Posterior vena cava (tissue), 2 donors: ENCODE data around the gene GHITM. TPM values are rescaled to one million over a fixed set of nuclear protein-coding genes. Genes with fewer than 3 reads are reported as not detected.

Experiments used
- DNase-seq: peaks from one replicate; pipeline ENCODE4 v3.0.0-alpha.2; 2020; ENCODE audit warnings: low spot score
- intact Hi-C, 2 donors: fragments of 100-400 bp; cut with DNase I; formaldehyde crosslinking; loops; one replicate each; pipeline versions ENCODE4 v1.14.1 to v1.14.2; 2022 to 2023
- total RNA-seq, 2 donors: library from RNA; stranded (reverse); fragmentation: NEBNext Ultra II Directional; extraction: Animal tissue kit (Norgen Biotek cat#: 25700); gene quantifications; one replicate each; pipeline ENCODE4 v1.2.1, GENCODE V29; 2021
- donor health status: DM: yes; HTN: yes; CAD: no.
- donor health status: DM: yes; HTN: yes; CAD: no.

Gene GHITM
- total RNA-seq, 2 donors from 2014 or later: 94.0 to 106 TPM

GRCh38 chr10:84193846-84194423 lies 54.6 kb downstream of the GHITM start:
- intact Hi-C loops: loop anchor here in 1 of 2 donors (10.0 kb wide), 2 partner anchors 389 to 469 kb away; no protein-coding TSS in a partner anchor
- no peak for DNase-seq

GRCh38 chr10:84194424-84195043 lies 55.2 kb downstream of the GHITM start, which contains the start of gene CDHR1:
CDHR1 (plus strand) TSS chr10:84194537; CDS start chr10:84194761, 224 bp downstream.
- intact Hi-C loops: loop anchor here in 1 of 2 donors (10.0 kb wide), 2 partner anchors 390 to 470 kb away; no protein-coding TSS in a partner anchor
- no peak for DNase-seq

GRCh38 chr10:84195044-84195830 lies 55.9 kb downstream of the GHITM start:
- intact Hi-C loops: loop anchor here in 1 of 2 donors (10.0 kb wide), 2 partner anchors 390 to 470 kb away; no protein-coding TSS in a partner anchor
- DNase-seq: no peak

GRCh38 chr10:84196083-84196482 lies 56.8 kb downstream of the GHITM start:
- DNase-seq: no peak
- intact Hi-C loops: loop anchor here in 1 of 2 donors (10.0 kb wide), 2 partner anchors 391 to 471 kb away; no protein-coding TSS in a partner anchor

- peak; percentile 52 for DNase-seq
- intact Hi-C loops: loop anchor here in 1 of 2 donors (10.0 kb wide), 2 partner anchors 392 to 472 kb away; no protein-coding TSS in a partner anchor
Observed at GRCh38 chr10:84196941-84197340, 57.6 kb downstream of the GHITM start.

DNA sequence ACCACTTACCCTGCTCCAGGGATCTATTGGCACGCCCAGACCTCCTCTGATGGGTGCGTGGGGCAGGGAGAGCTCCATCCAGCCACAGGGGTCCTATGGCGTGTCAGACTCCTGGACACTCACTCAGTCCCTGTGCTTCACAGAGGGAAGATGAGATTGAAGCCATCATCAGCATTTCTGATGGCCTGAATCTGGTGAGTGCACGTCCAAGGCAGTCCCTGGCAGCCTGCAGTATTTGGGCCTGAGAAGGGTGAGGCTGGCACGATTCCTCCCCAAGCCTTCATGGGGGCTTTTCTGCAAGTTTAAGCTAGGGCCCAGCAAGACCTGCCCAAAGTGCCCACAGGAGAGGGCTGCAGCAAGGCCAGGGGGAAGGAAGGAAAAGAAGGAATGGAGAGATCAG lies 58.3 kb downstream of the GHITM start:
- intact Hi-C loops: loop anchor here in 1 of 2 donors (10.0 kb wide), 2 partner anchors 393 to 473 kb away; no protein-coding TSS in a partner anchor

GRCh38 chr10:84198206-84198915 lies 59.1 kb downstream of the GHITM start:
- DNase-seq: peak; percentile 53
- intact Hi-C loops: loop anchor here in 1 of 2 donors (10.0 kb wide), 2 partner anchors 394 to 474 kb away; no protein-coding TSS in a partner anchor

More for the DNA sequence above, 58.3 kb downstream of the GHITM start:
- DNase-seq: peak; percentile 47

DNA sequence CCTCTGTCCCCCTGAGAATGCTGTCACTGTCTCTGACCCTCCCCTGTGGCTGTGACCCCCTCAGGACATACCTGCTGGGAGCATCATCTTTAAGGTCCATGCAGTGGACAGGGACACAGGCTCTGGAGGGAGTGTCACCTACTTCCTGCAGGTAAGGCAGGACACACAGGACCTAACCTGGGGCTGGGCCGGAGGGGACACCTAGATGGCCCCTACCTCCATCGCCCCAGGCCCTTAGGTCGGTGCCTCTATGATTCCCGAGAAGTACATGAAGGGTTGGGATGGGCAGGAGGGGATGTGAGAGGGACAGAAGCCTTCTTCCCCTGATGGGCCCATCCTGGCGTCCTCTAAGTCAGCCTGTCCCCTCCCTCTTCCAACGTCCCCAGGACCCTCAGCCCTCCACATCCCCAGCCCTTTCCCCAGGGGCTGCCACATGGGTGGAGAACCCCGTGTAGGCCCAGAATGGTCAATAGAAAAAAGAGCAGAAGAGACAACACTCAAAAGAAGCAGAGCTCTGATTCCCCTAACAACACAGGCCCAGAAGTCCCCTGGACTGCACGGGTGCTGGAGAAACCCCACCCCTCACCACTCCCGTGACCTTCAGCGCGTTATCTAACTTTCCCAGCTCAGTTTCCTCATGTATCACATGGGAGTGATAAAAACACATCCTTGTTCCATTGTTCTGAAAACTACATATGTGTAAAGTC lies 61.4 kb downstream of the GHITM start:
- DNase-seq: peak; percentile 57
- intact Hi-C loops: no loop called here

DNA sequence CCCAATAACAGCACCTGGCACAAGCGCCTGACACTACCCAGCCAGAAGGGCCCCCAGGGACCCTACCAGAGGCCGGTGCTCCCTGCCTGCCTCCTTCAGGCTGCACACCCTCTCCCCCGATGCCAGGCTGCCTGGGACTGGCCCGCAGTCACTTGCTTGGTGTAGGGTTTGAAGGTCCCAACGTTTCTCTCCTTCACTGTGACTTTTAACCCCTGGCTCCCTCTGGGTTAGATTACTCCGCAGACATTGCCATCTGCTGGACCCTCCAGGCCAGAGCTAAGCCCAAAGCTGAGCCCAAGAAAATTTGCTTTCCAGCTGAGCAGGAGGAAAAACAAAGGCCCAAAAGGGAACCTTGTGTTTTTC lies 61.9 kb downstream of the GHITM start:
- DNase-seq: no peak
- intact Hi-C loops: no loop called here

- DNase-seq: peak; percentile 53
- intact Hi-C loops: no loop called here
Observed at GRCh38 chr10:84201682-84202081, 62.4 kb downstream of the GHITM start.

DNA sequence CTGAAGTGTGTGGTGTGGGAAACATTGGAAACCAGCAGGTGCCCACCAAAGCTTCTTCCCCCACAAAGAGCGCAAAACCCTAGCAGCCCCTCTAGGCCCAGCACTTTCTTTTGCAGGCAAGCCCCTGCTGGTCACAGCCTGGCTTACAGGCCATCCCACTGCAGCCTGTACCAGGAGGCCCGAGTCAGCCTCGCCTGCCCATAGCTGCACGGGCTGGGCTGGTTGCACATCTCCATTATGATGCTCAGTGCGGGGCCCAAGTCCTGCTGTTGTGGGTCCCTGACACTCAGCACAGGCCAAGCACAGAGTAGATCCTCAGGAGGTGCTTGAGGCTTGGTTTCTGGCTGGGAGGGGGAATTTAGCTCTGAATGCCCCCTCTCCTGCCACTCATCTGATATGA lies 63.0 kb downstream of the GHITM start:
- DNase-seq: peak; percentile 74
- intact Hi-C loops: no loop called here

Other genes starting within 250 kb of the GHITM start
- not detected for gene GPR15LG, start 34.3 kb downstream of the GHITM start, total RNA-seq
- under 1 TPM; 0.14 to 0.28 TPM for gene CDHR1, start 55.0 kb downstream of the GHITM start, total RNA-seq
- gene LRIT2, start 86.0 kb downstream of the GHITM start, total RNA-seq: not detected
- not detected for gene LRIT1, start 102.0 kb downstream of the GHITM start, total RNA-seq
- gene RGR, start 105.5 kb downstream of the GHITM start, total RNA-seq: under 1 TPM in 1 of 2 donors, not detected in 1; 0.38 TPM
- gene CCSER2, start 189.1 kb downstream of the GHITM start, total RNA-seq: 100 to 1,000 TPM in 1 of 2 donors, 10 to 100 TPM in 1; 85.4 to 108 TPM